ENCODE data around the gene FGF22.

Gene FGF22

GRCh38 chr19:607301-608154, 32.2 kb upstream of the FGF22 start:
- peak in 16 of 58 donors; percentile 10 to 66 (median 36) for DNase-seq

- no peak for DNase-seq
Observed at GRCh38 chr19:608155-609003, 31.3 kb upstream of the FGF22 start.

GRCh38 chr19:609004-609346, 30.7 kb upstream of the FGF22 start:
- DNase-seq, result peak in 50 of 58 donors; percentile 18 to 94 (median 72)

- peak in 1 of 58 donors; percentile 23 for DNase-seq
Observed at GRCh38 chr19:610071-610800, 29.4 kb upstream of the FGF22 start.

GRCh38 chr19:610801-611480, 28.7 kb upstream of the FGF22 start:
- DNase-seq, result peak in 1 of 58 donors; percentile 13

GRCh38 chr19:611481-611868, 28.2 kb upstream of the FGF22 start:
- no peak for DNase-seq

- DNase-seq, result no peak
Observed at GRCh38 chr19:612941-613340, 26.7 kb upstream of the FGF22 start.

- DNase-seq, result no peak
Observed at GRCh38 chr19:613732-614567, 25.7 kb upstream of the FGF22 start.

GRCh38 chr19:615619-616018, 24.1 kb upstream of the FGF22 start:
- DNase-seq, result peak in 1 of 58 donors; percentile 28

GRCh38 chr19:616062-616700, 23.5 kb upstream of the FGF22 start:
- no peak for DNase-seq

GRCh38 chr19:616747-617526, 22.7 kb upstream of the FGF22 start:
- DNase-seq, result no peak

- no peak for DNase-seq
Observed at GRCh38 chr19:617551-618246, 22.0 kb upstream of the FGF22 start.

- DNase-seq, result no peak
Observed at GRCh38 chr19:618247-618619, 21.4 kb upstream of the FGF22 start.

GRCh38 chr19:618674-619285, 20.9 kb upstream of the FGF22 start:
- DNase-seq, result no peak

GRCh38 chr19:619286-620002, 20.2 kb upstream of the FGF22 start:
- no peak for DNase-seq

GRCh38 chr19:620166-620862, 19.4 kb upstream of the FGF22 start:
- DNase-seq, result no peak

Measured in anterior cingulate cortex (tissue), 58 donors.